Measurements from ENCODE around the gene PDGFD.

DNA sequence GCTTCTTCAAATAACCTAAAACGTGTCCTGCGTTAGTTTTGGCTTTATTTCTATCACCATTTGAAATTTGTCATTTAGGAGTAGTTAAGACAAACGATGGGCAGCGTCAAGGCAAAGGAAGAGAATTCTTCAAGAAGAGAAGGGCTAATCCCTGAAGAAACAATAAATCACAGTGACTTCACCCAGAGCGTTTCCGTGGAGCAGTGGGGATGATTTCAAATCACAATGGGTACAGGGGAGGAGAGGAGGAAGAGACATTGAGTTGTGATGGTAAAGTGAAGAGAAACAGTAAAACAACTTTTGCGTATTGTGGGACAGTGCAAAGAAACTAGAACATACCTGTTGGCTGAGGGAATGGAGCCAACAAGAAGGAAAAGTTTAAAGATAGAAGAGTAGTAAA is 9.7 kb downstream of the PDGFD start:
- TF ChIP-seq, protein P1, sequence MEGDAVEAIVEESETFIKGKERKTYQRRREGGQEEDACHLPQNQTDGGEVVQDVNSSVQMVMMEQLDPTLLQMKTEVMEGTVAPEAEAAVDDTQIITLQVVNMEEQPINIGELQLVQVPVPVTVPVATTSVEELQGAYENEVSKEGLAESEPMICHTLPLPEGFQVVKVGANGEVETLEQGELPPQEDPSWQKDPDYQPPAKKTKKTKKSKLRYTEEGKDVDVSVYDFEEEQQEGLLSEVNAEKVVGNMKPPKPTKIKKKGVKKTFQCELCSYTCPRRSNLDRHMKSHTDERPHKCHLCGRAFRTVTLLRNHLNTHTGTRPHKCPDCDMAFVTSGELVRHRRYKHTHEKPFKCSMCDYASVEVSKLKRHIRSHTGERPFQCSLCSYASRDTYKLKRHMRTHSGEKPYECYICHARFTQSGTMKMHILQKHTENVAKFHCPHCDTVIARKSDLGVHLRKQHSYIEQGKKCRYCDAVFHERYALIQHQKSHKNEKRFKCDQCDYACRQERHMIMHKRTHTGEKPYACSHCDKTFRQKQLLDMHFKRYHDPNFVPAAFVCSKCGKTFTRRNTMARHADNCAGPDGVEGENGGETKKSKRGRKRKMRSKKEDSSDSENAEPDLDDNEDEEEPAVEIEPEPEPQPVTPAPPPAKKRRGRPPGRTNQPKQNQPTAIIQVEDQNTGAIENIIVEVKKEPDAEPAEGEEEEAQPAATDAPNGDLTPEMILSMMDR (IDR thresholded peaks at IDR 0.05; ENCODE audit: low read depth, low read length) = no peak
- no peak for TF ChIP-seq EZH2phosphoT487 (IDR thresholded peaks at IDR 0.05; ENCODE audit: low read depth)

All from OCI-LY3 (cell line).